GM18502 (cell line): ENCODE data around the gene TMEM108.

ENCODE experiments used
- ATAC-seq: cut with Tn5 transposase; IDR thresholded peaks from one replicate; pipeline ENCODE4 v1.9.1; 2021; ENCODE audit warnings: mild to moderate bottlenecking; ENCODE audit not compliant: unreplicated experiment, poor library complexity

The TMEM108 gene

GRCh38 chr3:133053532-133053931 lies 15.3 kb downstream of the TMEM108 start:
- no peak for ATAC-seq

- no peak for ATAC-seq
Measured at GRCh38 chr3:133054586-133054985, 16.4 kb downstream of the TMEM108 start.

GRCh38 chr3:133055339-133055738 lies 17.1 kb downstream of the TMEM108 start:
- ATAC-seq: no peak

GRCh38 chr3:133058243-133058642 lies 20.1 kb downstream of the TMEM108 start:
- ATAC-seq: no peak

GRCh38 chr3:133058831-133059230 lies 20.6 kb downstream of the TMEM108 start:
- ATAC-seq: no peak

GRCh38 chr3:133065193-133065961 lies 27.2 kb downstream of the TMEM108 start:
- ATAC-seq: no peak

- ATAC-seq: no peak
Measured at GRCh38 chr3:133066026-133066425, 27.8 kb downstream of the TMEM108 start.

- ATAC-seq: no peak
Measured at GRCh38 chr3:133069556-133070286, 31.5 kb downstream of the TMEM108 start.

GRCh38 chr3:133074977-133075376 lies 36.8 kb downstream of the TMEM108 start:
- no peak for ATAC-seq

- no peak for ATAC-seq
Measured at GRCh38 chr3:133077688-133078087, 39.5 kb downstream of the TMEM108 start.

GRCh38 chr3:133079621-133080020 lies 41.4 kb downstream of the TMEM108 start:
- no peak for ATAC-seq

GRCh38 chr3:133081016-133081415 lies 42.8 kb downstream of the TMEM108 start:
- no peak for ATAC-seq

- ATAC-seq: no peak
Measured at GRCh38 chr3:133083395-133083794, 45.2 kb downstream of the TMEM108 start.

- no peak for ATAC-seq
Measured at GRCh38 chr3:133089906-133090485, 51.8 kb downstream of the TMEM108 start.

GRCh38 chr3:133092681-133093080 lies 54.5 kb downstream of the TMEM108 start:
- ATAC-seq: no peak

GRCh38 chr3:133093366-133093765 lies 55.2 kb downstream of the TMEM108 start:
- ATAC-seq: no peak

GRCh38 chr3:133096900-133097613 lies 58.9 kb downstream of the TMEM108 start:
- ATAC-seq: no peak

- ATAC-seq: no peak
Measured at GRCh38 chr3:133103706-133104105, 65.5 kb downstream of the TMEM108 start.

GRCh38 chr3:133106169-133106568 lies 68.0 kb downstream of the TMEM108 start:
- ATAC-seq: no peak

GRCh38 chr3:133112666-133113065 lies 74.5 kb downstream of the TMEM108 start:
- no peak for ATAC-seq

- no peak for ATAC-seq
Measured at GRCh38 chr3:133113526-133113925, 75.3 kb downstream of the TMEM108 start.
